Measurements from ENCODE around the gene IFNGR1. TPM values are rescaled to one million over a fixed set of nuclear protein-coding genes. Genes with fewer than 3 reads are reported as not detected.

IFNGR1 gene
- total and polyA plus RNA-seq, 2 experiments from 2014 or later = 22.8 to 23.2 TPM

DNA sequence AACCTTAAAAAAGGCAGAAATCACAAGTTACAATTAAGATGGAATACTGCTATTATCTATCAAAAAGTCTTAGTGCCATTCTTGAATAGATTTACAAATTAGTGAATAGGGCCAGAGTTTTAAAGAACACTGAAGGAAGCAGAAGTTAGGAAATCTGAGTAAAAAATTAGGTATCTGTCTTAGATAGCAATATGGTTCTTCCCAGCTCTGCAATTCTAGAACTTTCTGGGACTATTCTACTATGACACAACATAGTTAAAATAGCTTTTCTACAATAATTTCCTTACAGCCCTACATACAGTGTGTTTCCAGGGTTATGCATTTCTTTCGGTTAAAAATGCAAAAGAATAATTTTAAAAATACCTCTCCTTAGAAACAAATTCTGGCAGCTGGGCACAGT, 18.2 kb downstream of the IFNGR1 start (continued):
- TF ChIP-seq, protein P1, sequence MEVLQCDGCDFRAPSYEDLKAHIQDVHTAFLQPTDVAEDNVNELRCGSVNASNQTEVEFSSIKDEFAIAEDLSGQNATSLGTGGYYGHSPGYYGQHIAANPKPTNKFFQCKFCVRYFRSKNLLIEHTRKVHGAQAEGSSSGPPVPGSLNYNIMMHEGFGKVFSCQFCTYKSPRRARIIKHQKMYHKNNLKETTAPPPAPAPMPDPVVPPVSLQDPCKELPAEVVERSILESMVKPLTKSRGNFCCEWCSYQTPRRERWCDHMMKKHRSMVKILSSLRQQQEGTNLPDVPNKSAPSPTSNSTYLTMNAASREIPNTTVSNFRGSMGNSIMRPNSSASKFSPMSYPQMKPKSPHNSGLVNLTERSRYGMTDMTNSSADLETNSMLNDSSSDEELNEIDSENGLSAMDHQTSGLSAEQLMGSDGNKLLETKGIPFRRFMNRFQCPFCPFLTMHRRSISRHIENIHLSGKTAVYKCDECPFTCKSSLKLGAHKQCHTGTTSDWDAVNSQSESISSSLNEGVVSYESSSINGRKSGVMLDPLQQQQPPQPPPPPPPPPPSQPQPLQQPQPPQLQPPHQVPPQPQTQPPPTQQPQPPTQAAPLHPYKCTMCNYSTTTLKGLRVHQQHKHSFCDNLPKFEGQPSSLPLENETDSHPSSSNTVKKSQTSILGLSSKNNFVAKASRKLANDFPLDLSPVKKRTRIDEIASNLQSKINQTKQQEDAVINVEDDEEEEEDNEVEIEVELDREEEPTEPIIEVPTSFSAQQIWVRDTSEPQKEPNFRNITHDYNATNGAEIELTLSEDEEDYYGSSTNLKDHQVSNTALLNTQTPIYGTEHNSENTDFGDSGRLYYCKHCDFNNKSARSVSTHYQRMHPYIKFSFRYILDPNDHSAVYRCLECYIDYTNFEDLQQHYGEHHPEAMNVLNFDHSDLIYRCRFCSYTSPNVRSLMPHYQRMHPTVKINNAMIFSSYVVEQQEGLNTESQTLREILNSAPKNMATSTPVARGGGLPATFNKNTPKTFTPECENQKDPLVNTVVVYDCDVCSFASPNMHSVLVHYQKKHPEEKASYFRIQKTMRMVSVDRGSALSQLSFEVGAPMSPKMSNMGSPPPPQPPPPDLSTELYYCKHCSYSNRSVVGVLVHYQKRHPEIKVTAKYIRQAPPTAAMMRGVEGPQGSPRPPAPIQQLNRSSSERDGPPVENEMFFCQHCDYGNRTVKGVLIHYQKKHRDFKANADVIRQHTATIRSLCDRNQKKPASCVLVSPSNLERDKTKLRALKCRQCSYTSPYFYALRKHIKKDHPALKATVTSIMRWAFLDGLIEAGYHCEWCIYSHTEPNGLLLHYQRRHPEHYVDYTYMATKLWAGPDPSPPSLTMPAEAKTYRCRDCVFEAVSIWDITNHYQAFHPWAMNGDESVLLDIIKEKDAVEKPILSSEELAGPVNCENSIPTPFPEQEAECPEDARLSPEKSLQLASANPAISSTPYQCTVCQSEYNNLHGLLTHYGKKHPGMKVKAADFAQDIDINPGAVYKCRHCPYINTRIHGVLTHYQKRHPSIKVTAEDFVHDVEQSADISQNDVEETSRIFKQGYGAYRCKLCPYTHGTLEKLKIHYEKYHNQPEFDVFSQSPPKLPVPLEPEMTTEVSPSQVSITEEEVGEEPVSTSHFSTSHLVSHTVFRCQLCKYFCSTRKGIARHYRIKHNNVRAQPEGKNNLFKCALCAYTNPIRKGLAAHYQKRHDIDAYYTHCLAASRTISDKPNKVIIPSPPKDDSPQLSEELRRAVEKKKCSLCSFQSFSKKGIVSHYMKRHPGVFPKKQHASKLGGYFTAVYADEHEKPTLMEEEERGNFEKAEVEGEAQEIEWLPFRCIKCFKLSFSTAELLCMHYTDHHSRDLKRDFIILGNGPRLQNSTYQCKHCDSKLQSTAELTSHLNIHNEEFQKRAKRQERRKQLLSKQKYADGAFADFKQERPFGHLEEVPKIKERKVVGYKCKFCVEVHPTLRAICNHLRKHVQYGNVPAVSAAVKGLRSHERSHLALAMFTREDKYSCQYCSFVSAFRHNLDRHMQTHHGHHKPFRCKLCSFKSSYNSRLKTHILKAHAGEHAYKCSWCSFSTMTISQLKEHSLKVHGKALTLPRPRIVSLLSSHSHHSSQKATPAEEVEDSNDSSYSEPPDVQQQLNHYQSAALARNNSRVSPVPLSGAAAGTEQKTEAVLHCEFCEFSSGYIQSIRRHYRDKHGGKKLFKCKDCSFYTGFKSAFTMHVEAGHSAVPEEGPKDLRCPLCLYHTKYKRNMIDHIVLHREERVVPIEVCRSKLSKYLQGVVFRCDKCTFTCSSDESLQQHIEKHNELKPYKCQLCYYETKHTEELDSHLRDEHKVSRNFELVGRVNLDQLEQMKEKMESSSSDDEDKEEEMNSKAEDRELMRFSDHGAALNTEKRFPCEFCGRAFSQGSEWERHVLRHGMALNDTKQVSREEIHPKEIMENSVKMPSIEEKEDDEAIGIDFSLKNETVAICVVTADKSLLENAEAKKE (CRISPR knock-in tag; IDR thresholded peaks at IDR 0.05) = no peak
- no peak for TF ChIP-seq STAT1 (IDR thresholded peaks at IDR 0.05; ENCODE audit: unreplicated experiment)
- TF ChIP-seq EZH2 (IDR thresholded peaks at IDR 0.05; ENCODE audit: low read depth, unreplicated experiment) = no peak
- TF ChIP-seq EZH2phosphoT487 (IDR thresholded peaks at IDR 0.05; ENCODE audit: unreplicated experiment) = no peak
- TF ChIP-seq NANOG (IDR thresholded peaks at IDR 0.05; ENCODE audit: borderline replicate concordance) = no peak
- TF ChIP-seq, protein P2, sequence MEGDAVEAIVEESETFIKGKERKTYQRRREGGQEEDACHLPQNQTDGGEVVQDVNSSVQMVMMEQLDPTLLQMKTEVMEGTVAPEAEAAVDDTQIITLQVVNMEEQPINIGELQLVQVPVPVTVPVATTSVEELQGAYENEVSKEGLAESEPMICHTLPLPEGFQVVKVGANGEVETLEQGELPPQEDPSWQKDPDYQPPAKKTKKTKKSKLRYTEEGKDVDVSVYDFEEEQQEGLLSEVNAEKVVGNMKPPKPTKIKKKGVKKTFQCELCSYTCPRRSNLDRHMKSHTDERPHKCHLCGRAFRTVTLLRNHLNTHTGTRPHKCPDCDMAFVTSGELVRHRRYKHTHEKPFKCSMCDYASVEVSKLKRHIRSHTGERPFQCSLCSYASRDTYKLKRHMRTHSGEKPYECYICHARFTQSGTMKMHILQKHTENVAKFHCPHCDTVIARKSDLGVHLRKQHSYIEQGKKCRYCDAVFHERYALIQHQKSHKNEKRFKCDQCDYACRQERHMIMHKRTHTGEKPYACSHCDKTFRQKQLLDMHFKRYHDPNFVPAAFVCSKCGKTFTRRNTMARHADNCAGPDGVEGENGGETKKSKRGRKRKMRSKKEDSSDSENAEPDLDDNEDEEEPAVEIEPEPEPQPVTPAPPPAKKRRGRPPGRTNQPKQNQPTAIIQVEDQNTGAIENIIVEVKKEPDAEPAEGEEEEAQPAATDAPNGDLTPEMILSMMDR (conservative IDR thresholded peaks at IDR 0.05; ENCODE audit: low read depth in 2 of 2) = no peak

DNA sequence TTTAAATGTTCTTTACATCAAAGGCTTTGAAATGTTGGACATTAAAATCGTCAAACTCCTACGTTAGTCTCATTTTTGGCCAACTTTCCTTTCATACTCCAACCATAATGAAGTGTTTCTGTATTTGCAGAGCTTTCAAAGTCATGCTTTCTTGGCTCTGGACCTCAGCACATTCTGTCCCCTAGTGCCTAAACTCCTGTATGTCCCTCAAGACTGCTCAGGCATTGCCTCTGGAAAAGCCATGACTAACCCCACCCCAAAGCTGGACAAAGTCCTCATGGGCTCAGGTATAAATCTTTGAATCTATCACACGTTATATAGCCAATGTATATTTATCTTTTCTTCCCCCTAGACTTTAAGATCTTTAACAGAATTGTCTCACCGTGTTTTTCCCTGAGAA, 18.9 kb downstream of the IFNGR1 start:
- Histone ChIP-seq H3K27ac (ENCODE audit: low read depth) (no peak overlapping the region), H3K9me2 (ENCODE audit: insufficient read depth) (no peaks in the 10 kb centered on the region), H4K20me1 (replicated peaks; ENCODE audit: insufficient read depth) (no peaks in the 10 kb centered on the region), H3F3A (replicated peaks; ENCODE audit: low read depth) (no peaks in the 10 kb centered on the region), H3K4me2 (no peak overlapping the region), H3K27me3 (ENCODE audit: insufficient read depth) (no peaks in the 10 kb centered on the region), H3K79me2 (replicated peaks; ENCODE audit: insufficient read depth) (no peaks in the 10 kb centered on the region), H2AFZ (no peak overlapping the region), H3K36me3 (ENCODE audit: insufficient read depth) (peaks cover 32% of the 10 kb centered on the region), H3K4me1 (ENCODE audit: insufficient read depth) (no peaks in the 10 kb centered on the region), H3K4me3 (no peak overlapping the region)
- Mint-ChIP-seq H3K4me1 (no peaks in the 10 kb centered on the region), H3K4me3 (no peak overlapping the region), H3K36me3 (ENCODE audit: low read depth) (peaks cover 64% of the 10 kb centered on the region), H3K9me3 (peaks cover 3% of the 10 kb centered on the region; the same call in 1 of the 3 replicates), H3K27ac (no peak overlapping the region), H3K27me3 (ENCODE audit: insufficient read depth, low read depth, poor library complexity) (no peaks in the 10 kb centered on the region)
- ATAC-seq (no peak), DNase-seq (ENCODE audit: low spot score) (no peak)
- TF ChIP-seq EZH2phosphoT487 (IDR thresholded peaks at IDR 0.05; ENCODE audit: unreplicated experiment) = no peak
- TF ChIP-seq POLR2AphosphoS5 (IDR thresholded peaks at IDR 0.05; ENCODE audit: low read depth) = no peak
- TF ChIP-seq EZH2 (IDR thresholded peaks at IDR 0.05; ENCODE audit: low read depth, unreplicated experiment) = no peak
- TF ChIP-seq, protein P3, sequence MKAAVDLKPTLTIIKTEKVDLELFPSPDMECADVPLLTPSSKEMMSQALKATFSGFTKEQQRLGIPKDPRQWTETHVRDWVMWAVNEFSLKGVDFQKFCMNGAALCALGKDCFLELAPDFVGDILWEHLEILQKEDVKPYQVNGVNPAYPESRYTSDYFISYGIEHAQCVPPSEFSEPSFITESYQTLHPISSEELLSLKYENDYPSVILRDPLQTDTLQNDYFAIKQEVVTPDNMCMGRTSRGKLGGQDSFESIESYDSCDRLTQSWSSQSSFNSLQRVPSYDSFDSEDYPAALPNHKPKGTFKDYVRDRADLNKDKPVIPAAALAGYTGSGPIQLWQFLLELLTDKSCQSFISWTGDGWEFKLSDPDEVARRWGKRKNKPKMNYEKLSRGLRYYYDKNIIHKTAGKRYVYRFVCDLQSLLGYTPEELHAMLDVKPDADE (IDR thresholded peaks at IDR 0.05) = no peak
